Measurements from ENCODE around the gene SERPINA4.

Gene SERPINA4

GRCh38 chr14:94560751-94561655 lies at the start of gene SERPINA4:
Gene SERPINA4, plus strand, starts transcription at chr14:94561442. Its CDS starts 2,041 bp downstream, at chr14:94563483.
- DNase-seq, result no peak

- no peak for DNase-seq
Measured at GRCh38 chr14:94514351-94514750, 46.9 kb upstream of the SERPINA4 start.

GRCh38 chr14:94515426-94515825 lies 45.8 kb upstream of the SERPINA4 start:
- DNase-seq, result no peak

DNA sequence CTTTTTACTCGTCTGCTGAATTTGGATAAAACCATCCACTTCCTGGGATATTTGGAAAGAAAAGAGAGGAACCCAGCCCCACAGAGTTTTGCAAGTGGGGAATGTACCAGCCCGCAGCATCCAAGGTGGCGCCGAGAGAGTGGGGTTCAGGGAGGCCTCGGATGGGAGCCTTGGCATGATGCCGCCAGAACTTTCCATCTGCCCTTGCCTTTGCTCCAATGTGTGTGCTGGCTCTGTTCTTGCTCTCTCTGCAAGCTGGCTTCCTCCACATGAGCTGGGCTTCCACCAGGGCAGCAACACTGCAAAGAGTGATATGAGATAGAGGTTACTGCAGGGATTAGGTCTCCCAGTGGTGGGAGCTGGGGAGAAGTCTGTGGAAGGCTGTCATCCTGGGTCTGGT lies 45.4 kb upstream of the SERPINA4 start:
- no peak for DNase-seq

- DNase-seq, result no peak
Measured at GRCh38 chr14:94517248-94517640, 44.0 kb upstream of the SERPINA4 start.

GRCh38 chr14:94517641-94518257 lies 43.5 kb upstream of the SERPINA4 start:
- DNase-seq, result no peak

GRCh38 chr14:94521375-94522114 lies 39.7 kb upstream of the SERPINA4 start:
- DNase-seq, result no peak

- DNase-seq, result no peak
Measured at GRCh38 chr14:94522115-94522724, 39.0 kb upstream of the SERPINA4 start.

DNA sequence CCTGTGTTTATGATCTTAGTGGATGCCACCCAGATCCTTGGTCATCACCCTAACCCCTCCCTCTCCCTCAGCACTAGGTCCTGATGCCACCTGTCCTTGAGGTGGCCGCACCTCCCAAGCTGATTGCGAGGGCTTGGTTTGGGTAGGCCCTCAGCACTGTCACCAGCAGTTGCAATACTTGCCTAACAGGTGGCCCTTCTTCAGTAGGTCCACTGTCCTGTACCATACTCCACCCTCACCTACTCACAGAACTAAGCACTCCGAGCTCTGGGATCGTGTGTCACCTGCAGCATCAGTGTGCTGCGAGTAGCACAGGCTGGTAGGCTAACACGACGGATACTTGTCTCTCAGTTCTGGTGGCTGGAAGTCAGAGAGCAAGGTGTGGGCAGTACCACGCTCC lies 38.0 kb upstream of the SERPINA4 start:
- DNase-seq, result no peak

DNA sequence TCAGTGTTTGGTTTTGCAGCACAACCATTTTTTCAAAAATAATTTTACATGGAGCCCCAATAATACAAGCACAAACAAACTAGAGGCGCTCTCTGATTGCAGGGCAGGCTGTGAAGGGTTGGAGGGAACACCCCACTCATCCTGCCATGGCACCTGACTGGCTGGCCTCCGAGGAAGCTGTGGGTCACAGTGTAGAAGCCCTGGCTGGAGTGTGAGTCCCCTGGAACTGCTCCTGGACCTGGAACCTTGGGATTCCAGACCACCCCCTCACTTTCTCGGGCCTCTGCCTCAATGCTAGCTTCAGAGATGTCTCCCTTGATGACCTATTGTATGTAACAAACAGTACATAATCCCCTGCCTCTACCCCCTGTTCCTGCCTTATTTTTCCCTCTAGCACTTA lies 37.1 kb upstream of the SERPINA4 start:
- DNase-seq, result no peak

- DNase-seq, result no peak
Measured at GRCh38 chr14:94531187-94531586, 30.1 kb upstream of the SERPINA4 start.

DNA sequence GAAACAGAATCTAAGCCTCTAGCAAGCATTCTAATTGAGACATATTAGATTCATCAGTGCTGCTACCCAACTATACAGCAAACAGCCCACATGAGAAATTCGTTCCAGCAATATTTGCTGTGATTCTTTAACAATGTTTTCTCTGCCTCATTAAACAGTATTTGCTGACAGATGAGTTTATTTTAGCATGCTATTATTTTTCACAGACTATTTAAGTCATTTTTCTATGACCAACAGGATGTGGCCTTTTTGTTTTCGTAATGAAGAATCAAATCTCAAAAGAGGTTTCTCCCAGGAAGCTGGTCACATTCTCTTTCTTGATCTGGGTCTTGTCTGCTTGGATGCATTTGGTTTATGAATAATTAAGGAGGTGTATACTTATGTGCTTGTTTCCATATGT lies 28.8 kb upstream of the SERPINA4 start:
- no peak for DNase-seq

DNA sequence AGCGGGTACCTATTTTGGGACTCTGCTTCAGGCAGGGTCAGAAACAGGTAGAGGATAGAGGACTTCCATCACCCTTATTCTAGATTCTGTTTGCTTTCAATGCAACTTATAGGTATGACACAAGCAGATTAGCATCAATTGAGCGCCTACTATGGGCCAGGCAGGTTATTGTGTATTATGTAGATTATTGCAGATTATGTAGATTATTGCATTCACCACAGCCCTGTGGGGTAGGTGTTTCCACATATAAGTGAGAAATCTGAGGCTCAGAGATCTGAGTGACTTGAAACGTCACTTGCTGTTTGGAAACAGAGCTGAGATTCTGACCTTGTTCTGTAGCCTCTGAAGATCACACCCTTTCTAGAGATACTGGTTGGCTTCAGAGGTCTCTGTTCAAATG lies 25.7 kb upstream of the SERPINA4 start:
- DNase-seq, result no peak

DNA sequence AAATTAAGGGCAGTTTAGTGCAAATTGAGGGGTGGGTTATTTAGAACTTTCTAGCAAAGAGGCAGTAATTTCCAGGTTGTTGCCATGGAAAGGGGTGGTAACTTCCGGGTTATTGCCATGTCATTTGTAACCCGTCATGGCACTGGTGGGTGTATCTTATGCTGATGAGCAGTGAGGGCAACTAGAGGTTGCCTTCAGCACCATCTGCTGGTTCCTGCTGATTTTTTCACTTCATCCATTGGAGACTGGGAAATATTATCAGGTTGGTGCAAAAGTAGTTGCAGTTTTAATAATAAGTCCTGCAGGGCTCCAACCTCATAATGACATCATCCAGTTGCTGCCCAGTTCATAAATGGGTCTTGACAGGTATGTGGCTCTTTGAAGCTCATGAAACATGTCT lies 24.4 kb upstream of the SERPINA4 start:
- no peak for DNase-seq

DNA sequence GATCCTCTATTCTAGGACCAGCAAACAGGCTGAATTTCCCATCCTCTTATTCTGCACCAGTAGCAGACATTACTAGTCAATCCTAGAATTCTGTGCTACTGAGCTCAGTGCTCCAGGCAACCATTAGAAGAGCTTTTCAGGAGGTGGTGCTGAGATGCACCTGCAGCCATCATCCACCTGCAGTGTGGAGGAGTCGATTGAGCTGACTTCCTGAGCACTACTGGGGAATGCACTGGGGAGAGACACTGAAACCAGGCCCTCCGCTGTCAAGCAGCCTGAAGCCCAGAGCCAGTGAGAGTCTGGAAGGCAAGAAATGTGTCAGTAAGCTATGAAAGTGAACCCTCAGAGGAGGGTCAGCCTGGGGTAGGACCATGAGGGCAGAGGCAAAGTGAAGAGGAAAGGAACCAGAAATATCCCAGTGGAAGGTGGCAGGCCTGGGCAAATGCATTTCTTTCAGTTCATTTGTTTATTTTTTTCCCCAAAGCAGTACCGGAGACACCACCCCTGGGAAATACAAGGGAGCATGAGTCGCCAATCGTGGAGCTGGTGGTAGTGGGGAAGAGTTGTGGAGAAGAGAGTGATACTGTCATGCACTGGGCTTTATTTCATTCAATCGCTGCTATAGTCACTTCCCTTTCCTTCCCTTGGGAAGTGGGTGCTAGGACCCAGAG lies 23.0 kb upstream of the SERPINA4 start:
- DNase-seq, result no peak

- no peak for DNase-seq
Measured at GRCh38 chr14:94539181-94539580, 22.1 kb upstream of the SERPINA4 start.

DNA sequence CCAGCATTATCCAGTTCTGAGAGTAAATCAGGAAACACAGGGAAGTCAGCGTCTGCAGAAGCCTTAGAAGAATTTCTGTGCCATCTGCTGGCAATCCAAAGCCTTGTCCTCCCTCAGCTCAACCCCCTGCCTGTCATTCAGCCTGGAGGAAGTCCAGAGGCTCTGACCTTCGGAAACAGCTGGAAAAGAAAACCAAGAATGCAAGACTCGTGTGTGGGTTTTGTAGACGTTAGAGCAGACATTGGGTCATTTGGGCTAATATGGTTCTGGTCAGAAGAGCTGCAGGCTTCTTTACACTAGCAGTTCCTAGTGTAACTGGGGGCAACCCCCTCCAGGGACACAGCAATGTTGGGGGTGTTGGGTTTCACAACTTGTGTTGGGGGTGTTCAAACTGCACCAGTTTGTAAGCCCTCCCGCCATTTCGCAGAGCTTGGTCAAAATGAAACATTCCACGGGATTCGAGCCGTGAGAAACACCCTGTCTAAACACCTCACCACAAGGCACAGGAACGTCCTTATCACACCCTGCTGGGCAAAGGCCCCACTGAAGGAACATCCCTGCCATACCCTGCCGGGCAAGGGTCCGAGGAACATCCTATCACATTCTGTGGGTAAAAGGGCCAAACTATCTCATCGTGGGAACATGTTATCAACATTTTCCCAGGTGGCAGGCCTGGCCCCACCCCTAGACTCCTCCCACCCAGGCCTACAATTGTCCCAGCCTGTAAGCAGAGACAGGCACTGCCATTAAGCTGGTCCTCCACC lies 21.0 kb upstream of the SERPINA4 start:
- DNase-seq, result no peak

GRCh38 chr14:94541234-94541975 lies 19.8 kb upstream of the SERPINA4 start:
- DNase-seq, result no peak

DNA sequence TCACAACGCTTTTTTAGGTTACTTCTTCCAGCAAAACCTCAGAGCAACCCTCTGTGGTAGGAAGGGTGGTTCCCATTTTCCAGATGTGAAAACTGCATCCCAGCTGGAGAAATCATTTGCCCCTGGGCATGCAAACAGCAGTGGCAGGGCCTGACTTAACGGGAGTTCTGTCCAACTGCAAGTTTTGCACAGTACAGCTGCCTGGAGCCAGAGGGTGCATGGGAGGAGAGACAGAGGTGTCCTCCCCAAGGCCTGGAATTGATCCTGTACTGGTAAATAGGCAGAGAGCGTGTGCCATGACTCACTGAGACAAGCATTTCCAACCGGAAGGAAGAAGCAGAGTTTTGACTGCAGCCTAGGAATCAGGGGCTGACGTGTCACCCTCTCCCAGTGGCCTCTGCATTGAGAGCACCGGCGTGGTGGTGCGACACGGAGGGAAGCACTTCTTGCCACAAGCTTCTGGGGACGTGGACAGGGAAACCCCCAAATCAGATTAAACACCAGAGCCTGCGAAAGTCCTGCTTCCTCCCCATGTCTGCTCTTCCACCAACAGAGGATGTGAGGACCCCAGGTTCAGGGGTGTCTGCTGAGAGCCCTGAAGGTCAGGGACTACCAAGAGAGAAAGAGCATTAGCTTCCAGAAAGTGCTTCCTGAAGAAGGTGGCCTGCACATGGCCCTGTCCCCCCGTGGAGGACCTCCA lies 19.0 kb upstream of the SERPINA4 start:
- no peak for DNase-seq

- no peak for DNase-seq
Measured at GRCh38 chr14:94542811-94543440, 18.3 kb upstream of the SERPINA4 start.
